ENCODE results near the gene NDUFAF2.
A peak's percentile ranks its signal among the peaks of the same experiment; 100 is the strongest.

The NDUFAF2 gene

GRCh38 chr5:61159836-61160235 is 214.8 kb downstream of the NDUFAF2 start:
- no peaks in the 10 kb centered on the region for H3K27me3 ChIP-seq (replicated peaks; ENCODE audit: control insufficient read depth, insufficient read depth, low read length)
- peaks cover 1% of the 10 kb centered on the region for H3K36me3 ChIP-seq (ENCODE audit: control insufficient read depth, insufficient read depth, low read length)
- DNase-seq (ENCODE audit: extremely low read depth, insufficient read length): no peak
- H3K4me3 ChIP-seq (replicated peaks; ENCODE audit: low read depth, low read length): no peak overlapping the region
- TF ChIP-seq, protein P1, sequence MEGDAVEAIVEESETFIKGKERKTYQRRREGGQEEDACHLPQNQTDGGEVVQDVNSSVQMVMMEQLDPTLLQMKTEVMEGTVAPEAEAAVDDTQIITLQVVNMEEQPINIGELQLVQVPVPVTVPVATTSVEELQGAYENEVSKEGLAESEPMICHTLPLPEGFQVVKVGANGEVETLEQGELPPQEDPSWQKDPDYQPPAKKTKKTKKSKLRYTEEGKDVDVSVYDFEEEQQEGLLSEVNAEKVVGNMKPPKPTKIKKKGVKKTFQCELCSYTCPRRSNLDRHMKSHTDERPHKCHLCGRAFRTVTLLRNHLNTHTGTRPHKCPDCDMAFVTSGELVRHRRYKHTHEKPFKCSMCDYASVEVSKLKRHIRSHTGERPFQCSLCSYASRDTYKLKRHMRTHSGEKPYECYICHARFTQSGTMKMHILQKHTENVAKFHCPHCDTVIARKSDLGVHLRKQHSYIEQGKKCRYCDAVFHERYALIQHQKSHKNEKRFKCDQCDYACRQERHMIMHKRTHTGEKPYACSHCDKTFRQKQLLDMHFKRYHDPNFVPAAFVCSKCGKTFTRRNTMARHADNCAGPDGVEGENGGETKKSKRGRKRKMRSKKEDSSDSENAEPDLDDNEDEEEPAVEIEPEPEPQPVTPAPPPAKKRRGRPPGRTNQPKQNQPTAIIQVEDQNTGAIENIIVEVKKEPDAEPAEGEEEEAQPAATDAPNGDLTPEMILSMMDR (IDR thresholded peaks at IDR 0.05; ENCODE audit: insufficient read depth, low read length, poor library complexity, severe bottlenecking): no peak

GRCh38 chr5:61160497-61160896 is 215.5 kb downstream of the NDUFAF2 start:
- H3K36me3 ChIP-seq (ENCODE audit: control insufficient read depth, insufficient read depth, low read length): peaks cover 1% of the 10 kb centered on the region
- no peaks in the 10 kb centered on the region for H3K27me3 ChIP-seq (replicated peaks; ENCODE audit: control insufficient read depth, insufficient read depth, low read length)
- DNase-seq (ENCODE audit: extremely low read depth, insufficient read length): no peak
- no peak overlapping the region for H3K4me3 ChIP-seq (replicated peaks; ENCODE audit: low read depth, low read length)
- TF ChIP-seq, protein P1 (IDR thresholded peaks at IDR 0.05; ENCODE audit: insufficient read depth, low read length, poor library complexity, severe bottlenecking): no peak

- peak within 1 kb of the TSS; percentile 93 for H3K4me3 ChIP-seq (replicated peaks; ENCODE audit: low read depth, low read length)
- TF ChIP-seq, protein P1 (IDR thresholded peaks at IDR 0.05; ENCODE audit: insufficient read depth, low read length, poor library complexity, severe bottlenecking): no peak
These were observed 217.2 kb downstream of the NDUFAF2 start, which contains the start of gene SMIM15 for GRCh38 chr5:61162010-61162831. Gene SMIM15 (minus strand): TSS chr5:61162468. CDS start chr5:61160171, 2,297 bp downstream.

DNA sequence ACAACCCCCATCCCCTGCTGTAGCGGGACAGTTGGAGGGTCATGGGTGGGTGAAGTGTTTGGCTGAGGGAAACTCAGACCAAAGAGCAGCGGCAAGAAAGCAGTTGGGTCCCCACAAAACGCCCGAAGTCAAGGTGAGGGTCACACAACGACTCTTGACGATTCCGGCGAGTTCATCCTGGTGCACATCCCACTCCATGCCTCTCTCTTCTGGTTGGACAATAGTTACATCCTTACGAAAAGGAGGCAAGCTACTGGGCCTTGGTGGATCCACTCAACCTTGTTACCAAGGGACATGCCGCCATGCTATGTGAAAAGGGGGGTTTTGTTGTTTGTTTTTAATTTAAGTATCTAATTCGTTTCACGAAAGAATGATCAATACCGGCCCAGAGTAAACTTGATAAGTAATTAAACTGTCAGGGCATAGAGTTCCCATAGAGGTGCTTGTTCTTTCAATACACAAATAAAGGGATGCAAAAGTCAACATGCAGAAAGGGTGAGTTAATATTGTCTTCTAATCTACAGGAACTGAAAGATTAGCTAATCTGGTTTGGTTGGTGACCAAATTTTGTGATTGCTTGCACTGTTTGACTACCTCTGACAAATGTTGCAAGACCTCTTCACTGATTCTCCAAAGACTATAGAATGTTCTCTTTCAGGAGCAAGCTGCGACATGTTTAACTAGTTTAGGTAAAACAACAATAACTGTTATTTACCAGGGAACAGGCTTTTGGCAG is 218.0 kb downstream of the NDUFAF2 start:
- Histone ChIP-seq H3K27me3 (replicated peaks; ENCODE audit: control insufficient read depth, insufficient read depth, low read length) (no peaks in the 10 kb centered on the region), H3K4me3 (replicated peaks; ENCODE audit: low read depth, low read length) (peak overlapping the region; percentile 93), H3K36me3 (ENCODE audit: control insufficient read depth, insufficient read depth, low read length) (no peaks in the 10 kb centered on the region)
- TF ChIP-seq, protein P1 (IDR thresholded peaks at IDR 0.05; ENCODE audit: insufficient read depth, low read length, poor library complexity, severe bottlenecking): no peak
- no peak for DNase-seq (ENCODE audit: extremely low read depth, insufficient read length)

More at GRCh38 chr5:61162010-61162831, 217.2 kb downstream of the NDUFAF2 start, which contains the start of gene SMIM15:
- DNase-seq (ENCODE audit: extremely low read depth, insufficient read length): peak; percentile 92
- Histone ChIP-seq H3K36me3 (ENCODE audit: control insufficient read depth, insufficient read depth, low read length) (no peaks in the 10 kb centered on the region), H3K27me3 (replicated peaks; ENCODE audit: control insufficient read depth, insufficient read depth, low read length) (no peaks in the 10 kb centered on the region)

GRCh38 chr5:61163905-61164304 is 218.9 kb downstream of the NDUFAF2 start:
- Histone ChIP-seq H3K4me3 (replicated peaks; ENCODE audit: low read depth, low read length) (no peak overlapping the region), H3K36me3 (ENCODE audit: control insufficient read depth, insufficient read depth, low read length) (no peaks in the 10 kb centered on the region), H3K27me3 (replicated peaks; ENCODE audit: control insufficient read depth, insufficient read depth, low read length) (no peaks in the 10 kb centered on the region)
- TF ChIP-seq, protein P1 (IDR thresholded peaks at IDR 0.05; ENCODE audit: insufficient read depth, low read length, poor library complexity, severe bottlenecking): no peak
- no peak for DNase-seq (ENCODE audit: extremely low read depth, insufficient read length)
